Non-pigmented ciliary epithelial cell (primary cell): ENCODE measurements around the gene PFKP.
A peak's percentile ranks its signal among the peaks of the same experiment; 100 is the strongest.
"Not testable (repeated sequence)": the region's sequence is repeated elsewhere in the genome, so short reads cannot be mapped to it uniquely, and the experiment has no call there.

Source experiments
- DNase-seq: peaks from one replicate; pipeline ENCODE4 v3.0.0-alpha.2; 2010; ENCODE audit warnings: low read depth

PFKP gene

DNA sequence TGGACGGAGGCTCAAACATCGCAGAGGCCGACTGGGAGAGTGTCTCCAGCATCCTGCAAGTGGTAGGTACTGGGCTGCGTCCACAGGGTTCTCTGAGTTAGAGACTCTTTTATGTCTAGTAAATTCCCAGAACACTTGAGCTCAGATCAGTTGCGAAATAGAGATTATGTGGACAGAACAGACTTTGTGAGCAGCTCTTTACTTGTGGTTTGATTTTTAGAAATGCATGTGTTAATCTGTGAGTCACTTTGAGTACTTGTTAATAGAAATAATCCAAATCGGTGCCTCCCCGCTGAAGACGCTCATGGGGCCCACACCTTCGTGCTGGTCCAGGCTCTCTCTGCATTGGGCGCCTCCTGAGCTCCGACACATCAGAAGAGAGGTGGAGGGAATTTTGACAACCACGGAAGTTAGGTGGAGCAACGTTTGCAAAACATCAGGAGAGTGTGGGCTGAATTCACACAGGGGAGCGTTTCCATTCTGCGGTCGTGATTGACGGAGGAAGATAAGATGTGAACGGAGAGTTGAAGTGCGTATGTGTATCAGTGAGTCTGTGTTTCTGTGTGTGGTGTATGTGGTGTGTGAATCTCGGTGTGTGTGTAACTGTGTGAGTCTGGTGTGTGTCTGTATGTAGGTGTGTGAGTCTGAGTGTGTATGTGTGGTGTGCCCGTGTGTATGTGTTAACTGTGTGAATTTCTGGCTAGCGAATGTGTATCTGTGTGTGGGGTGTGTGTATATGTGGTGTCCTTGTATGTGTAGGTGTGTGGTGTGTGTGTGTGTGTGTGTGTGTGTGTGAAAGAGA is 32.1 kb downstream of the PFKP start:
- no peak for DNase-seq

GRCh38 chr10:3100093-3100792 is 32.9 kb downstream of the PFKP start:
- DNase-seq, result no peak

DNA sequence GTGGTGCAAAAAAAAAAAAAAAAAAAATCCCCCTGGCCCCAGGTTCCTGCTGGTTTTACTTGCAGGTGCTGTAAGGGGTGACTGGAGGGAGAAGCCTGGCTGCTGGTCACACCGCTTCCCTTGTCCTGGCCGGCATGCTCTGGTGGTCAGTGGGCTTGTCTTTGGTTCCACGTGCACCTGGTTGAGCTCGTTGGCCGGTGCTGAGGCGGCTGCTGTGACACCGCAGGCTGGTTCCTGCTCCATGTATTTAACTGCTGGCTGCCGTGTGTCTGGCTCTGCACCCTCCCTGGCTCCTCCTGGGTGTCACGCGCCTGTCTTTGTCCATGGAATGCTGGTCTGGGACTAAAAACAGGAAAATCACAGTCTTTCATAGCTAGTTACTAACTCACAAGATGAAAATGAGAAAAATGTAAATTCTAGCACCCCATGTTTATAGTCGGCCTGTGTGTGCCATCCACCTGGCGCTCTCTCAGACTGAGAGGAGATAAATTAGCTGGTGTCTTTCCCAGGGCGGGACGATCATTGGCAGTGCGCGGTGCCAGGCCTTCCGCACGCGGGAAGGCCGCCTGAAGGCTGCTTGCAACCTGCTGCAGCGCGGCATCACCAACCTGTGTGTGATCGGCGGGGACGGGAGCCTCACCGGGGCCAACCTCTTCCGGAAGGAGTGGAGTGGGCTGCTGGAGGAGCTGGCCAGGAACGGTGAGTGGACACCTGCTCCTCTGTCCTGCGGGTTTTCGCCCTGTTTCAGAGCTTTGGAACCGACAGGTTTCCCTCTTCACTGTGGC is 33.7 kb downstream of the PFKP start:
- no peak for DNase-seq

GRCh38 chr10:3102720-3103427 is 35.5 kb downstream of the PFKP start:
- DNase-seq, result no peak

GRCh38 chr10:3103646-3104045 is 36.3 kb downstream of the PFKP start:
- no peak for DNase-seq

- no peak for DNase-seq
Measured at GRCh38 chr10:3104251-3104918, 37.0 kb downstream of the PFKP start.

DNA sequence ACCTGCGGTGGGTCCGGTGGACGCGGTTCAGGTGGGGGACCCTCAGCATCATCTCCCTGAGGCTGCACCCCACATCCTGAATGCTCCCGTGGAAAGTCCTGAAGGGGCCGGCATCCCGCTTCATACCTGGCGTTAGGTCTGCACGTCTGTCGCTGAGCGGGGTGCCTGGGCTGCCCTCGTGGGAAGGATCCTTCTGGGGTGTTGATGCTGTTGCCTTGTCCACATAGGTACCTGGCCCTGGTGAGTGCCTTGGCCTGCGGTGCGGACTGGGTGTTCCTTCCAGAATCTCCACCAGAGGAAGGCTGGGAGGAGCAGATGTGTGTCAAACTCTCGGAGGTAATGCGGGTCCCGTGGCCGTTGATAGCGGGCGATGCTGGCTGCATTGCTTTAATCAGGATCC is 37.8 kb downstream of the PFKP start:
- DNase-seq, result no peak

DNA sequence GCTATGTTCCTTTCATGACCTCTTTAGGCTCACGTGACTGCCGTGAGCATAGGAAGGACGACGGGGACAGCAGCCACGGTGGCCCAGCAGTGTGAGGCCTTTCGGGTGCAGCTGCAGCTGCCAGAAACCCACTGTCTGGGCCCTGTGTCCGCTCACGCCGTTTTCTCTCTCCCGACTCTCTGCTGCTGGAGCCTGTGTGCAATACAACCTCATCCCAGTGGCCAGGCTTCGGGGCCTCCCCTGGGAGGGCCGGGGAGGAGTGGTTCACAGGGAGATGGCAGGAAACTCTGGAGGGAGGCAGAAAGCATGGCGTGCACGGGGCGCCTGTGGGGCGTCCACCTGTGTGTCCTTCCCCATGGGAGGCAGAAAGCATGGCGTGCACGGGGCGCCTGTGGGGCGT is 38.6 kb downstream of the PFKP start:
- DNase-seq, result no peak

DNA sequence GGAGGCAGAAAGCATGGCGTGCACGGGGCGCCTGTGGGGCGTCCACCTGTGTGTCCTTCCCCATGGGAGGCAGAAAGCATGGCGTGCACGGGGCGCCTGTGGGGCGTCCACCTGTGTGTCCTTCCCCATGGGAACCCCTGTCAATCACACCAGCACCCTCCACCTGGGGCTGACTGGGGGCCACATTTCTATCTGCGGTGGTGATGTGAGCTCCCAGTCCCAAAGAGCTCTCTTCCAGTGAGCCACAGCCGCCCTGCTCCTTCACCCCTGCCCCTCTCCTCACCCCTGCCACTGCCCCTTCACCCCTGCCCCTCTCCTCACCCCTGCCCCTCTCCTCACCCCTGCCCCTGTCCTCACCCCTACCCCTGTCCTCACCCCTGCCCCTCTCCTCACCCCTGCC is 39.0 kb downstream of the PFKP start:
- DNase-seq, result not testable (repeated sequence)

GRCh38 chr10:3106928-3107425 is 39.6 kb downstream of the PFKP start:
- no peak for DNase-seq

DNA sequence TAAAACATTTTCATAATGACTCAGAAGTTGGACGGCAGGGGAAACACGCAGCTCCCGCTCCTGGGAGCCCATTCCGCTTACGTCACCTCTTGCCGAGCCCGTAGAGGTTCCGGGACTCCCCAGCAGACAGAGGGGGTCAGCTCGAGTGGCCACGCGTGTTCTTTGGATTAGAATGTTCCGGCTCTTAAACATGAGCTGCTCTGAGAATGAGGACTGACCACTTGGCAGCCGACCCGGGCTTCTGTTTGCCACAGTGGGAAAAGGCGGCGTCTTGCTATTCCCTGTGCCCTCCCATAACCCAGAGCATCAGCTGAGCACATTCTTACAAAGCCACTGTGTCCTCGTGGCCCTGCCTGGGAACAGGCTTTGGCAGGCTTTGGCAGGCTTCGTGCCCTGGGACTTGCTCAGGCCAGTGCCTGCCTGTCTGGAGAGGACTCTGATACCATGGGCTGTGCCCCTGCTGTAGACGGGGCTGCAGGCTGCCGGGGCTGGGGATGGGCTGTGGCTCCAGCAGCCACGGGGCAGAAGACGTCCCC is 40.1 kb downstream of the PFKP start:
- peak; percentile 93 for DNase-seq

DNA sequence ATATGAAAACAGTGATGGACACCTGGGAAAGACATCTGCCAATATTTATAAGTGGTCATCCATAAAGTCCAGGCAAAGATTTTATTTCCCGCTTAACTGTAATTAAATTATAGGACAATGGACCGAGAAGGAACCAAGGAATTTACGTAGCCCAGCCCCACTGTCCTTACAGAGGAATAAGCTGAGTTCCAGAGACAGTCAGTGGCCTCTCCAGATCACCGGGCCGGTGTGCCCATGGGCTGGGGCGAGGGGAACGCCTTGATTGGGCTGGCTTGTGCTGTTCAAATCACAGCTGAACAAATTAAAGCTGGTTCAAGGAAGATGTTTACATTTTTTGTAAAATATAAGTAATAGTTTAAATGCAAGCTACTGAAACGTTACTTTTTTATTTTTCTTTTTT is 40.7 kb downstream of the PFKP start:
- no peak for DNase-seq

- no peak for DNase-seq
Measured at GRCh38 chr10:3108575-3109105, 41.3 kb downstream of the PFKP start.

GRCh38 chr10:3109196-3109595 is 41.8 kb downstream of the PFKP start:
- no peak for DNase-seq

- DNase-seq, result no peak
Measured at GRCh38 chr10:3109633-3110032, 42.3 kb downstream of the PFKP start.

GRCh38 chr10:3110782-3111620 is 43.7 kb downstream of the PFKP start:
- no peak for DNase-seq

DNA sequence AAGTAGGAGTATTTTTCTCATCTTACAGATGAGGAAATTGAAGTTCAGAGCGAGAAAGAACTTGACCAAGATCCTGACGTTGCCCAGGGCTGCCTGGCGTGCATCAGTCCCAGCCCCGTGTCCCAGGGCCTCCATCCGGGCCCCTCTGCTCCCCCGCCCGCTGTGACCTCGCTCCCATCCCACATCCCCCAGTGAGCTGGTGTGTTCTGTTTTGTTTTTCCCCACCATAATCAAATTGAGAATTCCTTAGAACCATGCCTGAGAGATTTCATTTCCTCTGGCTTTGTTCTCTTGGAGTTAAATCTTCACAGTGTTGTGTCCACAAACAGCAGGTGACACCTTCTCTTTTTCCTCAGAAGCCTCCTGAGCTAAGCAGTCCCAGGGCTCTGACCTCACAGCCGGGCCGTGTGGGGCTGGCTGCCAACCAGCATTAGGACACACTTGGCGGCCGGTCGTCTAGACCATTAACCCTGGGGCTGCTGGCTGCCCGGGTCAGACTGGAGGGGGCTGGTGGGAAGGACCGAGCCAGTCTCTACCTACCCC is 44.3 kb downstream of the PFKP start:
- DNase-seq, result no peak

DNA sequence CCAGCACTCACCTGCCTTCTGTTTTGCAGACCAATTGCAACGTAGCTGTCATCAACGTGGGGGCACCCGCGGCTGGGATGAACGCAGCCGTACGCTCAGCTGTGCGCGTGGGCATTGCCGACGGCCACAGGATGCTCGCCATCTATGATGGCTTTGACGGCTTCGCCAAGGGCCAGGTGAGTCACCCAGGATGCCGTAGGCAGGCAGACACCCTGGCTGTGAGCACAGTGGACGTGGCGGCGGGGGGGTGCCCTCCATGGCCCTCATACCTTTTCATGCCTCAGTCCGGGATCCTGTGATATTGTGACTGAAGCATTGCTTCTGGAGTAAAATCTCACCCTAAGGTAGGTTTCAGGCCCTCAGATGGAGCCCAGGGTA is 46.0 kb downstream of the PFKP start:
- DNase-seq, result no peak

- DNase-seq, result no peak
Measured at GRCh38 chr10:3115685-3116084, 48.3 kb downstream of the PFKP start.
